NCI-H526 (cell line): ENCODE results near the gene CXCL17.
A peak's percentile ranks its signal among the peaks of the same experiment; 100 is the strongest.

Source experiments
- DNase-seq, 2 experiments: peaks; one replicate each; lab custom pipeline; 2025; lab: John Stamatoyannopoulos, UW

The CXCL17 gene

GRCh38 chr19:42397263-42398166 lies 45.2 kb downstream of the CXCL17 start:
- no peak for DNase-seq

GRCh38 chr19:42396381-42397262 lies 46.1 kb downstream of the CXCL17 start:
- peak; percentile 99 for DNase-seq

GRCh38 chr19:42394751-42395150 lies 48.0 kb downstream of the CXCL17 start:
- no peak for DNase-seq

- no peak for DNase-seq
Observed at GRCh38 chr19:42392165-42392564, 50.6 kb downstream of the CXCL17 start.

- DNase-seq: no peak
Observed at GRCh38 chr19:42389899-42390298, 52.8 kb downstream of the CXCL17 start, which contains the start of gene CNFN. Gene CNFN (minus strand): TSS chr19:42390297. CDS start chr19:42389037, 1,260 bp downstream.

GRCh38 chr19:42388851-42389489 lies 53.8 kb downstream of the CXCL17 start:
- DNase-seq: no peak

DNA sequence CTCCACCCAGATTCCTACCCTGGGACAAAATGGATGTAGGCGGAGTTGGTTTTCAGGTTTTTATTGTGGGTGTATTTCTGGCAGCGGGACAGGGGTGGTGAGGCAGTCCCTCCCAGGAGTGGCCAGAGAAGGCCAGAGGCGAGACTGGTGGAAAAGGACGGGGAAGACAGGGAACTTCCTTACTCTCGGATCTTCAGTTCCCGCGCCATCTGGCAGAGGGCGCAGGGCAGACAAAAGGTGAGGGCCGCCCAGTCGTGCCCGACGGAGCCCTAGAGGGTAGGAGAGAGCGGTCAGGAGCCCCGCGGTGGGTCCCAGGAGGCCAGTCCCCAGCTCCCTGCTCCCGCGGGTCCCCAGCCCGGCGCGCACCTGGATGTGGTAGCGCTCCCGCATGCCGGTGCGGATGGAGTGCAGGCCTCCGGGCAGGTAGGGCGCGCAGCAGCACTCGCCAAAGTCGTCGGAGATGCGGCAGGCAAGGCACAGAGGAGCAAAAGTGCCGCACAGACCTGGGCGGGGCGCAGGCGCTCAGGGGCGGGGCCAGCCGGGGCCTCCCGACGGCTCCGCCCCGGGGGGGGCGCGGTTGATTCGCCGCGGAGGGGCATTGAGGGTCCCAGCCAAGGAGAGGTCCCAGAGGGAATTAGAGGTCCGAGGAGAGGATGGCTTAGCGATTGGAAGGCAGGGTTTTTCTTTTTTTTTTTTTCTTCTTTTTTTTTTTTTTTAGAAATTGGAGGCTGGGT lies 55.6 kb downstream of the CXCL17 start:
- peak; percentile 88 to 95 for DNase-seq

GRCh38 chr19:42380155-42380554 lies 62.6 kb downstream of the CXCL17 start:
- DNase-seq: no peak
